ENCODE results near the gene RBM33.

- no peak for TF ChIP-seq POLR2A (IDR thresholded peaks at IDR 0.05; ENCODE audit: low read length)
- no peak for TF ChIP-seq GATA1 (IDR thresholded peaks at IDR 0.05; ENCODE audit: low read depth, low read length)
Measured at GRCh38 chr7:155639958-155640520, 4.4 kb upstream of the RBM33 start.
